Activated naive CD4-positive, alpha-beta T cell (primary cell): ENCODE measurements around the gene KCTD12.
"Not testable (repeated sequence)": the region's sequence is repeated elsewhere in the genome, so short reads cannot be mapped to it uniquely, and the experiment has no call there.

Source experiments
- DNase-seq, 4 experiments: peaks; one replicate each; lab custom pipeline; 2025; lab: John Stamatoyannopoulos, UW

The KCTD12 gene

GRCh38 chr13:76886292-76887075 lies at the start of gene KCTD12:
Gene KCTD12 (minus strand): TSS chr13:76886405. CDS start chr13:76886148, 257 bp downstream.
- peak; percentile 41 to 78 (median 48) for DNase-seq

- no peak for DNase-seq
These were observed 48.5 kb upstream of the KCTD12 start for GRCh38 chr13:76934671-76935070.

- DNase-seq = no peak
These were observed 45.9 kb upstream of the KCTD12 start for GRCh38 chr13:76932076-76932475.

GRCh38 chr13:76929851-76930374 lies 43.7 kb upstream of the KCTD12 start:
- no peak for DNase-seq

- DNase-seq = no peak
These were observed 43.1 kb upstream of the KCTD12 start for GRCh38 chr13:76929320-76929719.

- no peak for DNase-seq
These were observed 42.3 kb upstream of the KCTD12 start for GRCh38 chr13:76928456-76928855.

- no peak for DNase-seq
These were observed 41.8 kb upstream of the KCTD12 start for GRCh38 chr13:76927955-76928354.

DNA sequence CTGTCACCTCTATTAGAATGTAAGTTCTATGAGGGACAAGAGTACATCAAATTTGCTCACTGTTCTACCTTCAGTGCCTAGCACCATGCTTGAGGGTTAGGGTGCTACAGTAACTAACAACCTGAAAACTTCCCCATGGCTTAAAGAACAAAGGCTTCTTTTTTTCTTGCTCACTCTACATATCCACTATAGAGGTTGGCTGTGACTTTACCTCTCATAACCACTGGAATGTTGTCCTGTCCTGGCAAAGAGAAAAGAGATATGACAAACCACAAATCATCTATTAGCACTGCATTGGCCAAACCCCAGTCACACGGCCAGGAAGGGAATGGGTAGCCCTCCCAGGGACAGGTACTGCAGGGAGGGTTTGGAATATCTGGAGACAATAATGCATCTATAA lies 38.9 kb upstream of the KCTD12 start:
- no peak for DNase-seq

GRCh38 chr13:76921516-76921915 lies 35.3 kb upstream of the KCTD12 start:
- DNase-seq = no peak

DNA sequence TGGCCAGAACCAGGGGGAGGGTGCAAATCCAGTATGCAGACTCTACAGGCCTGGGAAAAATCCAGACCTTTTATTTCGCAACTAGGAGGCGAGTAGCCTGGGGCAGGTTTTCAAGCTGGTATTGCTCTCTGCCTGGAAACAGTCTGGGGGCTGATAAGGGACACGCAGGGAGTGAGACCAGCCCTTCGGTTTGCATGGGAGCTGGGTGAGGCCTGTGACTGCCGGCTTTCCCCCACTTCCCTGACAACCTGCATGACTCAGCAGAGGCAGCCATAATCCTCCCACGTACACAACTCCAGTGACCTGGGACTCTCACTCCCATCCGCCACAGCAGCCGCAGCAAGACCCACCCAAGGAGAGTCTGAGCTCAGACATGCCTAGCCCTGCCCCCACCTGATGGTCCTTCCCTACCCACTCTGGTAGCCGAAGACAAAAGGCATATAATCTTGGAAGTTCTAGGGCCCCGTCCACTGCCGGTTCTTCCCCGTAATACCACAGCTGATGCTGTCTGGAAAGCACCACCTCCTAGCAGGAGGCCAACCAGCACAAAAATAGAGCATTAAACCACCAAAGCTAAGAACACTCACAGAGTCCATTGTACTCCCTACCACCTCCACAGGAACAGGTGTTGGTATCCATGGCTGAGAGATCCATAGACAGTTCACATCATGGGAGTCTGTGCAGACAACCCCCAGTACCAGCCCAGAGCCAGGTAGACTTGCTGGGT lies 31.7 kb upstream of the KCTD12 start:
- DNase-seq = not testable (repeated sequence)

- no peak for DNase-seq
These were observed 30.9 kb upstream of the KCTD12 start for GRCh38 chr13:76917095-76917494.

DNA sequence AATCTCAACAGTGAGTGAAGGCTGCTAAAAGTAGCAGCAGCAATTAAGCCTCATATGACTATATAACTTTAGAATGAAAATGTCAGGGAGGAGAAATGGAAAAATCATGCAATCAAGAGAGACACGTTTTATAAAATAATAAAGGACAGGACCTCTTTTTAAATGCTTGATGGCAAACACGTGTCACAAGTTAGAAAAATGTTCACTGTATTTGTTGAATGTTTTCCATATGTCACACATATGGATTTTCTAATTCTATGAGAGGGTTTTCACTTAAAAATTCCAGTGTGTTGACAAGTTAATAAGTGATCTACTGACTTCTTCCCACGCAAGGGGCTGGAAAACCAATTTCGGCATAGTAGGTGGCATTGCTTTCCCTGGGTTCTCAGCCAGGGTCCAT lies 27.7 kb upstream of the KCTD12 start:
- no peak for DNase-seq

DNA sequence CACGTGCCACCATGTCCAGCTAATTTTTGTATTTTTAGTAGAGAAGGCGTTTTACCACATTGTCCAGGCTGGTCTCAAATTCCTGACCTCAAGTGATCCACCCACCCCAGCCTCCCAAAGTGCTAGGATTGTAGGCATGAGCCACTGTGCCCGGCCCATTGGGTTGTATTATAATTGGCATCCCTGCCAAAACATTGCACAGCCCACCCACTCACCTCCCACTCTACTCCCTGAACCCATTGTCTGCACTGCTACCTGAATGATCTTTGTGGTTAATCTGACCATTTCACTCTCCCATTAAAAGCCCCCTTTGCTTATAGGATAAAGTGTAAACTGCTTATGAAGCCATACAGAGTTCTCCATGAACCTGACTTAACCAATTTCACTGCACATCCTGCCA lies 26.3 kb upstream of the KCTD12 start:
- no peak for DNase-seq

DNA sequence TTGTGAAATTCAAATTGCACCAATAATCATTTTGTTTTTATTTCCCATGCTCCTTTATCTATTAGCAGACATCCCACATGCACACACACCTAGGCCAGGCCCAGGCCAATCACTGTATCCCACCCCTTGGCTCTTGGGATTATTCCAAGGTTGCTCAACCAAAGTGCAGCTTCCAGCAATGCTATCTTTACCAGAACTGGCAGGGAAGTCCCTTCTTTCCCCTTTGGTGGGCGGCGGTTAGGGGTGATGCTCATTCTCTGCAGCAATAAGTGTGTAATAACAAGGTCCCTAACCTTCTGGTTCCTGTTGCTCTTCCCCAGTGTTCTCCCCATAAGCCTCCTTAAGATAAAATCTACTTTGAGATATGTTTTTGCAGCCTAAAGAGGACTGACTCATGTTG lies 18.3 kb upstream of the KCTD12 start:
- DNase-seq = no peak

- peak; percentile 6 to 48 (median 38) for DNase-seq
These were observed 17.4 kb upstream of the KCTD12 start for GRCh38 chr13:76903544-76904162.

DNA sequence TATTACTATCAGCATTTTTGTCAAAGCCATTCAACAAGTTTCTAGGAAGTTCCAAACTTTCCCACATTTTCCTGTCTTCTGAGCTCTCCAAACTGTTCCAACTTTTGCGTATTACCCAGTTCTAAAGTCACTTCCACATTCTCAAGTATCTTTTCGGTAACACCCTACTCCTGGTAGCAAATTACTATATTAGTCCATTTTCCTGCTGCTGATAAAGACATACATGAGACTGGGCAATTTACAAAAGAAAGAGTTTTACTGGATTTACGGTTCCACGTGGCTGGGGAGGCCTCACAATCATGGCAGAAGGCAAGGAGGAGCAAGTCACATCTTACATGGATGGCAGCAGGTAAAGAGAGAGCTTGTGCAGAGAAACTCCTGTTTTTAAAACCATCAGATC lies 12.9 kb upstream of the KCTD12 start:
- not testable (repeated sequence) for DNase-seq

- not testable (repeated sequence) for DNase-seq
These were observed 11.0 kb upstream of the KCTD12 start for GRCh38 chr13:76897171-76897570.

DNA sequence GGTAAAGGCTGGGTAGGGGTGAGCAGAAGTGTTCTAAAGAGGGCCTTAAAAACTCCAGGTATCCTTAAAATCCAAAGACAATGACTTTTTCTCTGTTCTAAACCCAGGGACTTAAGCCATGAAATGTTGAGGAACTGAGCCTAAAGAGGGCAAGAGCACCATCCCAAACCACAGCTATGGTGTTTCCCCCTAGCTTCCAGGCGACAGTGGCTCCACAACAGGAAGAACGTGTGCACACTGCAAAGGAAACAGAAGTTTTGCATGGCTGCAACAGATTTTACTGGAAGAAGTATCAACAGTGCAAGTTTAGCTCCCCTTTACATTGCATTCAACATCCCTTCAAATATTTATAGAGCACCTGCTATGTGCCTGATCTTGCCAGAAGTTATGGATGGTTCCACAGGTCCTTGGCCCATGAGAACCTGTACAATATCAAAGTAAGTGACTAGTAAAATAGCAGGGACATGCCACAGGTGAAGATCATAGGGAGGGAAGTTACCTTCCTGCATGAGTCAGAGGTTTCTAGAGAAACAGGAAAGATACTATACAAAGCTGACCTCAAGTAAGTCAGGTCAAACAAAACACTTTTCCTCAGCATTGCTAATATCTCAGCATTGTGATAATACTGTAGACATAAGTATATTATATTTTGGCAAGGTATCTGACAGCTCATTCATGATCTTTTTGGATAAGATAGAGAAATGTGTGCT lies 8.4 kb upstream of the KCTD12 start:
- no peak for DNase-seq

DNA sequence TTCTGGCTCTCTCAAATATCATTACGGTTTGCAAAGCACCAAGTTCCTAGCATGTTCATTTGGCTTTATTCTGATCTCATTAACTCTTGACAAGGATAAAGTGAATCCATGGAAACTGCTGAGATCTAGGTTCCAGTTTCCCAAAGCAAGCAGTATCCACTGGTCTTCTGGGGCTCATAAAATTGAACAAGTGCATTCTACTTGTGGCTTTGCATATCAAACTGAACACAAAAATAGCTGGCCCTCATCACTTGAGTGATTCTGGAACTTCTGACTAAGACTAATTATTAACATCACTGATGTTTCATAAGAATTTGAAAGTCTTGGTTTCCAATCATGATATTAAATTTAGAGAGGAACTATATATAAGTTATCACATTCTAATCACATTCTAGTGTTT lies 6.3 kb upstream of the KCTD12 start:
- no peak for DNase-seq

GRCh38 chr13:76890021-76890420 lies 3.8 kb upstream of the KCTD12 start:
- DNase-seq = no peak

- DNase-seq = no peak
These were observed 3.0 kb upstream of the KCTD12 start for GRCh38 chr13:76889254-76889653.

DNA sequence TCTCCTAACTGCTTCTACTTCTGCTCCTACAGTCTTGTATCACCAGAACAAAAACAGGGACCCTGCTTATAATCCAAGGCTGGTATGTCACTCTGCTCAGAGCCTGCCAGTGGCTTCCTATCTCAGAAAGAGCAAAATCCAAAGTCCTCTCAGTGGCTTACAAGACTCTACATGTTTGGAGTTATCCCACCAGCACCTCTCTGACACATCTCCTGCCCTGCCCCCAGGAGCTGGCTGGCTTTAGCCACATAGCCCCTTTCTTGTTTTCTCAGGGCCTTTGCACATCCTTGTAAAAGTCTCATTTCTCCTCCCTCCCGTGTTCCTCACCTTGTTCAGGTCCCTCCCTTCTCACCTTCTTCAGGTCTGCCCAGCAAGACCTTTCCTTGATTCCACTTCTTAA lies 2.2 kb upstream of the KCTD12 start:
- DNase-seq = no peak
